ENCODE results near the gene C6orf62.
A peak's percentile ranks its signal among the peaks of the same experiment; 100 is the strongest.
"Not testable (repeated sequence)": the region's sequence is repeated elsewhere in the genome, so short reads cannot be mapped to it uniquely, and the experiment has no call there.

Gene C6orf62

GRCh38 chr6:24720131-24720603 is 1.2 kb upstream of the C6orf62 start:
- peak overlapping the region; percentile 100 for H3K4me3 ChIP-seq (ENCODE audit: extremely low read depth, insufficient read depth, low read length, poor library complexity, severe bottlenecking)
- no peaks in the 10 kb centered on the region for H3K4me1 ChIP-seq (ENCODE audit: control insufficient read depth, insufficient read depth, low read length, poor library complexity, severe bottlenecking)
- peaks cover 40% of the 10 kb centered on the region for H3K36me3 ChIP-seq (ENCODE audit: control insufficient read depth, insufficient read depth, low read length)
- H3K27ac ChIP-seq (ENCODE audit: low read depth, low read length, severe bottlenecking): peak overlapping the region; percentile 100
- 1% methylated on average over 25 of the region's 39 CpGs for WGBS, 2 experiments (ENCODE audit: insufficient coverage in 2 of 2)
- no peaks in the 10 kb centered on the region for H3K9me3 ChIP-seq (ENCODE audit: control insufficient read depth, low read length)

GRCh38 chr6:24718449-24719124 is 367 bp downstream of the C6orf62 start:
- WGBS, 2 experiments (ENCODE audit: insufficient coverage in 2 of 2): 7 to 37% methylated on average over 3 of the region's 8 CpGs
- peaks cover 56% of the 10 kb centered on the region for H3K36me3 ChIP-seq (ENCODE audit: control insufficient read depth, insufficient read depth, low read length)
- no peaks in the 10 kb centered on the region for H3K4me1 ChIP-seq (ENCODE audit: control insufficient read depth, insufficient read depth, low read length, poor library complexity, severe bottlenecking)
- H3K9me3 ChIP-seq (ENCODE audit: control insufficient read depth, low read length): no peaks in the 10 kb centered on the region
- peak overlapping the region; percentile 100 for H3K4me3 ChIP-seq (ENCODE audit: extremely low read depth, insufficient read depth, low read length, poor library complexity, severe bottlenecking)
- no peak overlapping the region for H3K27ac ChIP-seq (ENCODE audit: low read depth, low read length, severe bottlenecking)

- not testable (repeated sequence) for H3K27ac ChIP-seq (ENCODE audit: low read depth, low read length, severe bottlenecking); H3K9me3 ChIP-seq (ENCODE audit: control insufficient read depth, low read length); H3K4me1 ChIP-seq (ENCODE audit: control insufficient read depth, insufficient read depth, low read length, poor library complexity, severe bottlenecking)
- Histone ChIP-seq H3K36me3 (ENCODE audit: control insufficient read depth, insufficient read depth, low read length) (peaks cover 72% of the 10 kb centered on the region), H3K4me3 (ENCODE audit: extremely low read depth, insufficient read depth, low read length, poor library complexity, severe bottlenecking) (peak overlapping the region; percentile 100)
- WGBS, 2 experiments (ENCODE audit: insufficient coverage in 2 of 2): 95 to 98% methylated on average over 4 to 6 of the region's 7 CpGs
Measured at GRCh38 chr6:24716602-24717148, 2.3 kb downstream of the C6orf62 start.

DNA sequence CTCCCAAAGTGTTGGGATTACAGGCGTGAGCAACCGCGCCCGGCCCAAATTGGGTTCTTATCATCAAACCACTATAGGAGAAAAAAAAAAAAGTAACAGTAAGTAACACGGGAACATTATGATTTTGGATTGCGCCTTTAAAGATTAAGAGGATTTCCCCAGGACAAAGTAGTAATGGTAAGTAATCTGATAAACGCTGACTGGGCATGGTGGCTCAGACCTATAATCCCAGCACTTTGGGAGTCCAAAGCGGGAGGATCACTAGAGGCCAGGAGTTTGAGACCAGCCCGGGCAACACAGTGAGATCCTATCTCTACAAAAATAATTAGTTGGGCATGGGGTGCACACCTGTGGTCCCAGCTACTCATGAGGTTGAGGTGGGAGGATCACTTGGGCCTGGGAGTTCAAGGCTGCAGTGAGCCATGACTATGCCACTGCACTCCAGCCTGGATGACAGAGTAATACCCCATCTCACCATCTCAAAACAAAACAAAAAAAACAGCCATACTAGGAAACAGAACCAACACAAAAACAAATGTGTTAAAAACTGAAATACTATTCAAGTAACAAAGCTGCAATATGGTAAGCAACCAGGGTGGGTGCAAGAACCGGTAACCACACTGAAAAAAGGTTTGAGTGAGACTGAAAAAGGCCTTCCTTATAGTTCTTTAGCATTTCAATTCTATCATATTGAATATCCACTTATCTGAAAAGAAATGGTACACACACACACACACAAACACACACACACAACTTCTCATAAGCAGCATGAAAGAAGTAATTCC is 8.2 kb downstream of the C6orf62 start:
- WGBS, 2 experiments (ENCODE audit: insufficient coverage in 2 of 2): 94 to 100% methylated on average over 3 to 5 of the region's 10 CpGs
- Histone ChIP-seq H3K4me3 (ENCODE audit: extremely low read depth, insufficient read depth, low read length, poor library complexity, severe bottlenecking) (no peak overlapping the region), H3K9me3 (ENCODE audit: control insufficient read depth, low read length) (no peaks in the 10 kb centered on the region), H3K36me3 (ENCODE audit: control insufficient read depth, insufficient read depth, low read length) (peaks cover 96% of the 10 kb centered on the region), H3K4me1 (ENCODE audit: control insufficient read depth, insufficient read depth, low read length, poor library complexity, severe bottlenecking) (no peaks in the 10 kb centered on the region), H3K27ac (ENCODE audit: low read depth, low read length, severe bottlenecking) (no peak overlapping the region)

GRCh38 chr6:24709014-24709711 is 9.8 kb downstream of the C6orf62 start:
- no CpG with 5 or more reads among the region's 4 CpGs for WGBS, 2 experiments (ENCODE audit: insufficient coverage in 2 of 2)
- H3K9me3 ChIP-seq (ENCODE audit: control insufficient read depth, low read length): no peaks in the 10 kb centered on the region
- peaks cover 95% of the 10 kb centered on the region for H3K36me3 ChIP-seq (ENCODE audit: control insufficient read depth, insufficient read depth, low read length)
- H3K27ac ChIP-seq (ENCODE audit: low read depth, low read length, severe bottlenecking): no peak overlapping the region
- no peaks in the 10 kb centered on the region for H3K4me1 ChIP-seq (ENCODE audit: control insufficient read depth, insufficient read depth, low read length, poor library complexity, severe bottlenecking)
- no peak overlapping the region for H3K4me3 ChIP-seq (ENCODE audit: extremely low read depth, insufficient read depth, low read length, poor library complexity, severe bottlenecking)

DNA sequence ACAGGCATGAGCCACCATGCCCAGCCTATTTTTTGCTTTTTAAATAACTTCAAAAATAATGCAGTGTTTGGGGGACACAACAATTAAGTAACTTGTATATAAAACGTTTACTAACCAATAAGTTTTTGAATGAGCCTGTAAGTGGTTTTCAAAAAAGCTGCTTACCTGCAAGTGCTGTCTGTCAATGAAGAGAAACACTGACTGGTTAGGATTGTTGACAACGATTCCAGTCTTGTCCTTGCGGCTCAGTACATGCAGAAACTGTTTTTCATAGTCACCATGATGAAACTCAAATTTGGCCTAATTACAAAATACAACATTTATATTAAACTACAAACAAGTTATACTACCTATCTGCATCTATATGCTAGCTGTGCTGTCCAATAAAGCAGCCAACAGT is 10.3 kb downstream of the C6orf62 start:
- Histone ChIP-seq H3K9me3 (ENCODE audit: control insufficient read depth, low read length) (no peaks in the 10 kb centered on the region), H3K4me3 (ENCODE audit: extremely low read depth, insufficient read depth, low read length, poor library complexity, severe bottlenecking) (no peak overlapping the region), H3K36me3 (ENCODE audit: control insufficient read depth, insufficient read depth, low read length) (peaks cover 95% of the 10 kb centered on the region), H3K4me1 (ENCODE audit: control insufficient read depth, insufficient read depth, low read length, poor library complexity, severe bottlenecking) (no peaks in the 10 kb centered on the region), H3K27ac (ENCODE audit: low read depth, low read length, severe bottlenecking) (no peak overlapping the region)
- 92 to 96% methylated on average over 2 to 3 of the region's 3 CpGs for WGBS, 2 experiments (ENCODE audit: insufficient coverage in 2 of 2)

GRCh38 chr6:24704468-24704867 is 14.5 kb downstream of the C6orf62 start:
- no peaks in the 10 kb centered on the region for H3K4me1 ChIP-seq (ENCODE audit: control insufficient read depth, insufficient read depth, low read length, poor library complexity, severe bottlenecking)
- no peaks in the 10 kb centered on the region for H3K9me3 ChIP-seq (ENCODE audit: control insufficient read depth, low read length)
- no peak overlapping the region for H3K27ac ChIP-seq (ENCODE audit: low read depth, low read length, severe bottlenecking)
- peaks cover 69% of the 10 kb centered on the region for H3K36me3 ChIP-seq (ENCODE audit: control insufficient read depth, insufficient read depth, low read length)
- no peak overlapping the region for H3K4me3 ChIP-seq (ENCODE audit: extremely low read depth, insufficient read depth, low read length, poor library complexity, severe bottlenecking)

DNA sequence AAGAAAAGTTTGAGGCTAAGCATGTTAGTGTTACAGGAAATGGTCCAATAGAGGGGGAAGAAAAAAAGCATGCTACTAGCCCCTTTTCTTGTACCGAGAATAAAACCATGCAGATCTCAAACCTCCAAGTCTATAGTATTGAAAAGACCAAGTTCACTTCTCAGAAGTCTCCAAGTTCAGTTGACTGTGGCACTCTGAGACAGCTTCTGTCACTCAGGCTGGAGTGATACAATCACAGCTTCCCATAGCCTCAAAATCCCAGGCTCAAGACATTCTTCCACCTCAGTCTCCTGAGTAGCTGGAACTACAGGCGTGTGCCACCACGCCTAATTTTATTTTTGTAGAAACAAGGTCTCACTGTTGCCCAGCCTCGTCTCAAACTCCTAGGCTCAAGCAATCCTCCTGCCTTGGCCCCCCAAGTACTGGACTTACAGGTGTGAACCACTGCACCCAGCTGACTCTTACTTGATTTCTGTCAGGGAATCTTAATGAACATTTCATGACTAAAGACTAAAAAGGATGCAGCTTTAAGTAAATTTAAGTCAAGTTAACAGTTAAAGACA is 16.2 kb downstream of the C6orf62 start:
- H3K4me3 ChIP-seq (ENCODE audit: extremely low read depth, insufficient read depth, low read length, poor library complexity, severe bottlenecking): no peak overlapping the region
- no peaks in the 10 kb centered on the region for H3K4me1 ChIP-seq (ENCODE audit: control insufficient read depth, insufficient read depth, low read length, poor library complexity, severe bottlenecking)
- H3K9me3 ChIP-seq (ENCODE audit: control insufficient read depth, low read length): no peaks in the 10 kb centered on the region
- 88 to 96% methylated on average over 3 to 4 of the region's 4 CpGs for WGBS, 2 experiments (ENCODE audit: insufficient coverage in 2 of 2)
- peak overlapping the region; percentile 33 for H3K27ac ChIP-seq (ENCODE audit: low read depth, low read length, severe bottlenecking)
- H3K36me3 ChIP-seq (ENCODE audit: control insufficient read depth, insufficient read depth, low read length): peaks cover 52% of the 10 kb centered on the region

GRCh38 chr6:24699521-24700359 is 19.2 kb downstream of the C6orf62 start:
- no peak overlapping the region for H3K4me3 ChIP-seq (ENCODE audit: extremely low read depth, insufficient read depth, low read length, poor library complexity, severe bottlenecking)
- H3K9me3 ChIP-seq (ENCODE audit: control insufficient read depth, low read length): no peaks in the 10 kb centered on the region
- no peaks in the 10 kb centered on the region for H3K4me1 ChIP-seq (ENCODE audit: control insufficient read depth, insufficient read depth, low read length, poor library complexity, severe bottlenecking)
- peaks cover 23% of the 10 kb centered on the region for H3K36me3 ChIP-seq (ENCODE audit: control insufficient read depth, insufficient read depth, low read length)
- H3K27ac ChIP-seq (ENCODE audit: low read depth, low read length, severe bottlenecking): no peak overlapping the region
- WGBS, 2 experiments (ENCODE audit: insufficient coverage in 2 of 2): no CpG with 5 or more reads among the region's 3 CpGs

GRCh38 chr6:24696097-24696496 is 22.9 kb downstream of the C6orf62 start:
- Histone ChIP-seq H3K27ac (ENCODE audit: low read depth, low read length, severe bottlenecking) (no peak overlapping the region), H3K4me1 (ENCODE audit: control insufficient read depth, insufficient read depth, low read length, poor library complexity, severe bottlenecking) (no peaks in the 10 kb centered on the region), H3K4me3 (ENCODE audit: extremely low read depth, insufficient read depth, low read length, poor library complexity, severe bottlenecking) (no peak overlapping the region), H3K9me3 (ENCODE audit: control insufficient read depth, low read length) (no peaks in the 10 kb centered on the region), H3K36me3 (ENCODE audit: control insufficient read depth, insufficient read depth, low read length) (no peaks in the 10 kb centered on the region)
- no CpG with 5 or more reads among the region's 2 CpGs for WGBS, 2 experiments (ENCODE audit: insufficient coverage in 2 of 2)

Measured in mesodermal cell (in vitro differentiated cells).